Measurements from ENCODE around the gene CTSS. TPM values are rescaled to one million over a fixed set of nuclear protein-coding genes. Genes with fewer than 3 reads are reported as not detected.

CTSS gene
- 100 to 1,000 TPM in 1 of 4 donors, 10 to 100 TPM in 3; 34.0 to 128 (median 69.6) TPM for polyA plus RNA-seq
- long read RNA-seq, donor 1: 0 reads
- long read RNA-seq, donor 2, full-length matches to known transcripts: 9 of 14 reads
- long read RNA-seq, donor 2, partial matches to known transcripts: 5 of 14 reads
- long read RNA-seq, donor 2, other reads (novel, unspliced or antisense): 0 of 14 reads
- long read RNA-seq, donor 3, full-length matches to known transcripts: 14 of 67 reads
- long read RNA-seq, donor 3, partial matches to known transcripts: 53 of 67 reads
- long read RNA-seq, donor 3, other reads (novel, unspliced or antisense): 0 of 67 reads
- long read RNA-seq, donor 4: 0 reads
- long read RNA-seq, donor 5, full-length matches to known transcripts: 3 of 3 reads
- long read RNA-seq, donor 5, partial matches to known transcripts: 0 of 3 reads
- long read RNA-seq, donor 5, other reads (novel, unspliced or antisense): 0 of 3 reads
- long read RNA-seq, donor 6, full-length matches to known transcripts: 24 of 40 reads
- long read RNA-seq, donor 6, partial matches to known transcripts: 16 of 40 reads
- long read RNA-seq, donor 6, other reads (novel, unspliced or antisense): 0 of 40 reads
- long read RNA-seq, donor 7: 0 reads
- long read RNA-seq, donor 8, full-length matches to known transcripts: 1 of 1 reads
- long read RNA-seq, donor 8, partial matches to known transcripts: 0 of 1 reads
- long read RNA-seq, donor 8, other reads (novel, unspliced or antisense): 0 of 1 reads
- long read RNA-seq, donor 9, full-length matches to known transcripts: 2 of 9 reads
- long read RNA-seq, donor 9, partial matches to known transcripts: 7 of 9 reads
- long read RNA-seq, donor 9, other reads (novel, unspliced or antisense): 0 of 9 reads
- long read RNA-seq, donor 10, full-length matches to known transcripts: 34 of 47 reads
- long read RNA-seq, donor 10, partial matches to known transcripts: 13 of 47 reads
- long read RNA-seq, donor 10, other reads (novel, unspliced or antisense): 0 of 47 reads

- FAIRE-seq: no peak
Measured at GRCh38 chr1:150765296-150765976, at the start of gene CTSS. Gene CTSS (minus strand): TSS chr1:150765778. CDS start chr1:150764763, 1,015 bp downstream.

GRCh38 chr1:150813028-150813707 is 47.6 kb upstream of the CTSS start:
- no peaks in the 10 kb centered on the region for H3K4me1 ChIP-seq (ENCODE audit: control insufficient read depth in 3 of 3, insufficient read depth in 2 of 3, low read depth in 1 of 3, low read length in 2 of 3)
- no peaks in the 10 kb centered on the region for H3K9me3 ChIP-seq (ENCODE audit: control insufficient read depth in 2 of 2, insufficient read depth in 1 of 2, low read depth in 1 of 2, low read length in 1 of 2)
- DNase-seq: peak; percentile 61 to 66
- no peak overlapping the region for H3K4me3 ChIP-seq (ENCODE audit: low read depth in 1 of 3, low read length in 3 of 3)
- H3K27ac ChIP-seq (ENCODE audit: low read depth in 1 of 3, low read length in 2 of 3): no peak overlapping the region
- peaks cover 29 to 41% (median 29%) of the 10 kb centered on the region in 3 donors for H3K36me3 ChIP-seq (ENCODE audit: control insufficient read depth in 3 of 3, insufficient read depth in 2 of 3, low read depth in 1 of 3, low read length in 3 of 3)
- no peaks in the 10 kb centered on the region for H3K27me3 ChIP-seq (ENCODE audit: control insufficient read depth in 3 of 3, insufficient read depth in 3 of 3, low read length in 3 of 3)
- no peak for FAIRE-seq
- whole genome bisulfite sequencing, 3 donors: 54 to 56% (median 55%) methylated on average over 5 of the region's 5 CpGs

More at GRCh38 chr1:150765296-150765976, at the start of gene CTSS:
- WGBS, 3 donors: 1 to 6% (median 2%) methylated on average over 4 of the region's 4 CpGs
- H3K27ac ChIP-seq (ENCODE audit: low read depth in 1 of 3, low read length in 2 of 3): peak within 1 kb of the TSS; percentile 31 to 89 (median 71)
- peak; percentile 59 to 75 for DNase-seq
- peaks cover 0 to 9% of the 10 kb centered on the region in 2 donors for H3K9me3 ChIP-seq (ENCODE audit: control insufficient read depth in 2 of 2, insufficient read depth in 1 of 2, low read depth in 1 of 2, low read length in 1 of 2)
- peaks cover 0 to 3% (median 0%) of the 10 kb centered on the region in 3 donors for H3K36me3 ChIP-seq (ENCODE audit: control insufficient read depth in 3 of 3, insufficient read depth in 2 of 3, low read depth in 1 of 3, low read length in 3 of 3)
- peak within 1 kb of the TSS in 2 of 3 donors; percentile 18 to 49 for H3K4me3 ChIP-seq (ENCODE audit: low read depth in 1 of 3, low read length in 3 of 3)
- no peaks in the 10 kb centered on the region for H3K27me3 ChIP-seq (ENCODE audit: control insufficient read depth in 3 of 3, insufficient read depth in 3 of 3, low read length in 3 of 3)
- peaks cover 0 to 2% (median 0%) of the 10 kb centered on the region in 3 donors for H3K4me1 ChIP-seq (ENCODE audit: control insufficient read depth in 3 of 3, insufficient read depth in 2 of 3, low read depth in 1 of 3, low read length in 2 of 3)

GRCh38 chr1:150810958-150811659 is 45.5 kb upstream of the CTSS start:
- DNase-seq (peak in 1 of 2 donors; percentile 26), FAIRE-seq (no peak)
- Histone ChIP-seq H3K4me1 (ENCODE audit: control insufficient read depth in 3 of 3, insufficient read depth in 2 of 3, low read depth in 1 of 3, low read length in 2 of 3) (peaks cover 0 to 4% (median 0%) of the 10 kb centered on the region in 3 donors), H3K9me3 (ENCODE audit: control insufficient read depth in 2 of 2, insufficient read depth in 1 of 2, low read depth in 1 of 2, low read length in 1 of 2) (no peaks in the 10 kb centered on the region), H3K27ac (ENCODE audit: low read depth in 1 of 3, low read length in 2 of 3) (no peak overlapping the region), H3K4me3 (ENCODE audit: low read depth in 1 of 3, low read length in 3 of 3) (no peak overlapping the region), H3K27me3 (ENCODE audit: control insufficient read depth in 3 of 3, insufficient read depth in 3 of 3, low read length in 3 of 3) (no peaks in the 10 kb centered on the region), H3K36me3 (ENCODE audit: control insufficient read depth in 3 of 3, insufficient read depth in 2 of 3, low read depth in 1 of 3, low read length in 3 of 3) (peaks cover 16 to 26% (median 18%) of the 10 kb centered on the region in 3 donors)
- WGBS, 3 donors: 34 to 63% (median 53%) methylated on average over 9 of the region's 9 CpGs

GRCh38 chr1:150809651-150810050 is 44.1 kb upstream of the CTSS start:
- Histone ChIP-seq H3K27me3 (ENCODE audit: control insufficient read depth in 3 of 3, insufficient read depth in 3 of 3, low read length in 3 of 3) (no peaks in the 10 kb centered on the region), H3K27ac (ENCODE audit: low read depth in 1 of 3, low read length in 2 of 3) (no peak overlapping the region), H3K36me3 (ENCODE audit: control insufficient read depth in 3 of 3, insufficient read depth in 2 of 3, low read depth in 1 of 3, low read length in 3 of 3) (peaks cover 16 to 19% (median 17%) of the 10 kb centered on the region in 3 donors), H3K4me1 (ENCODE audit: control insufficient read depth in 3 of 3, insufficient read depth in 2 of 3, low read depth in 1 of 3, low read length in 2 of 3) (peaks cover 0 to 4% (median 0%) of the 10 kb centered on the region in 3 donors), H3K9me3 (ENCODE audit: control insufficient read depth in 2 of 2, insufficient read depth in 1 of 2, low read depth in 1 of 2, low read length in 1 of 2) (no peaks in the 10 kb centered on the region), H3K4me3 (ENCODE audit: low read depth in 1 of 3, low read length in 3 of 3) (no peak overlapping the region)
- no peak for FAIRE-seq
- no peak for DNase-seq
- 70 to 87% (median 86%) methylated on average over 3 of the region's 3 CpGs for WGBS, 3 donors

- Histone ChIP-seq H3K36me3 (ENCODE audit: control insufficient read depth in 3 of 3, insufficient read depth in 2 of 3, low read depth in 1 of 3, low read length in 3 of 3) (peaks cover 13 to 14% (median 13%) of the 10 kb centered on the region in 3 donors), H3K27me3 (ENCODE audit: control insufficient read depth in 3 of 3, insufficient read depth in 3 of 3, low read length in 3 of 3) (no peaks in the 10 kb centered on the region), H3K9me3 (ENCODE audit: control insufficient read depth in 2 of 2, insufficient read depth in 1 of 2, low read depth in 1 of 2, low read length in 1 of 2) (no peaks in the 10 kb centered on the region), H3K27ac (ENCODE audit: low read depth in 1 of 3, low read length in 2 of 3) (no peak overlapping the region), H3K4me3 (ENCODE audit: low read depth in 1 of 3, low read length in 3 of 3) (no peak overlapping the region), H3K4me1 (ENCODE audit: control insufficient read depth in 3 of 3, insufficient read depth in 2 of 3, low read depth in 1 of 3, low read length in 2 of 3) (peaks cover 0 to 4% (median 0%) of the 10 kb centered on the region in 3 donors)
- WGBS, 3 donors: 67 to 96% (median 73%) methylated on average over 2 of the region's 2 CpGs
- no peak for FAIRE-seq
- no peak for DNase-seq
Measured at GRCh38 chr1:150808846-150809245, 43.3 kb upstream of the CTSS start.

- Histone ChIP-seq H3K27ac (ENCODE audit: low read depth in 1 of 3, low read length in 2 of 3) (peak within 1 kb of the TSS in 1 of 3 donors; percentile 5), H3K4me1 (ENCODE audit: control insufficient read depth in 3 of 3, insufficient read depth in 2 of 3, low read depth in 1 of 3, low read length in 2 of 3) (peaks cover 0 to 4% (median 0%) of the 10 kb centered on the region in 3 donors), H3K36me3 (ENCODE audit: control insufficient read depth in 3 of 3, insufficient read depth in 2 of 3, low read depth in 1 of 3, low read length in 3 of 3) (peaks cover 8 to 14% (median 11%) of the 10 kb centered on the region in 3 donors), H3K9me3 (ENCODE audit: control insufficient read depth in 2 of 2, insufficient read depth in 1 of 2, low read depth in 1 of 2, low read length in 1 of 2) (no peaks in the 10 kb centered on the region), H3K27me3 (ENCODE audit: control insufficient read depth in 3 of 3, insufficient read depth in 3 of 3, low read length in 3 of 3) (no peaks in the 10 kb centered on the region), H3K4me3 (ENCODE audit: low read depth in 1 of 3, low read length in 3 of 3) (peak within 1 kb of the TSS in 1 of 3 donors; percentile 9)
- 55 to 88% (median 79%) methylated on average over 7 of the region's 7 CpGs for whole genome bisulfite sequencing, 3 donors
- FAIRE-seq (no peak), DNase-seq (no peak)
Measured at GRCh38 chr1:150808121-150808520, 42.5 kb upstream of the CTSS start, which contains the start of gene CTSK. Gene CTSK (minus strand): TSS chr1:150808260. CDS start chr1:150806805, 1,455 bp downstream.

Data from small intestine (tissue), 16 donors.